GM23338 (cell line): ENCODE measurements around the gene CAST. TPM values are rescaled to one million over a fixed set of nuclear protein-coding genes. Genes with fewer than 3 reads are reported as not detected.

Experiments
- ATAC-seq: fragments of 200-7000 bp; cut with Tn5 transposase; 3 replicates; pipeline ENCODE4 v1.9.1; 2020
- DNase-seq: peaks from one replicate; pipeline ENCODE4 v3.0.0-alpha.2; 2015; ENCODE audit warnings: low spot score
- H2AFZ ChIP-seq: fragments of 200-600 bp; sonication (generic); 2 replicates; pipeline ENCODE4 v1.8.0; 2016; ENCODE audit warnings: antibody characterized with exemption, mild to moderate bottlenecking, moderate library complexity
- H3F3A ChIP-seq: fragments of 200-600 bp; sonication (generic); replicated peaks from 2 replicates; pipeline ENCODE4 v1.8.0; 2017; ENCODE audit warnings: antibody characterized with exemption, mixed run types, low read depth
- H3K27ac ChIP-seq: fragments of 200-600 bp; sonication (generic); 2 replicates; pipeline ENCODE4 v1.6.1; 2016; ENCODE audit warnings: low read depth
- H3K27me3 ChIP-seq: fragments of 200-600 bp; sonication (generic); 2 replicates; pipeline ENCODE4 v1.8.0; 2016; ENCODE audit warnings: mild to moderate bottlenecking, mixed run types, moderate library complexity; ENCODE audit not compliant: insufficient read depth
- H3K36me3 ChIP-seq: fragments of 200-600 bp; sonication (generic); 2 replicates; pipeline ENCODE4 v1.8.0; 2016; ENCODE audit warnings: mild to moderate bottlenecking; ENCODE audit not compliant: insufficient read depth
- H3K4me1 ChIP-seq: fragments of 200-600 bp; sonication (generic); 2 replicates; pipeline ENCODE4 v1.8.0; 2016; ENCODE audit warnings: mild to moderate bottlenecking, moderate library complexity; ENCODE audit not compliant: insufficient read depth
- H3K4me2 ChIP-seq: fragments of 200-600 bp; sonication (generic); 2 replicates; pipeline ENCODE4 v1.7.1; 2017; ENCODE audit warnings: mixed run types
- H3K4me3 ChIP-seq: fragments of 200-600 bp; sonication (generic); 2 replicates; pipeline ENCODE4 v1.6.1; 2016; ENCODE audit warnings: mixed run types
- H3K79me2 ChIP-seq: fragments of 200-600 bp; sonication (generic); replicated peaks from 2 replicates; pipeline ENCODE4 v1.8.0; 2017; ENCODE audit warnings: mild to moderate bottlenecking; ENCODE audit not compliant: insufficient read depth
- H3K9me2 ChIP-seq: fragments of 200-600 bp; sonication (generic); 2 replicates; pipeline ENCODE4 v1.8.0; 2017; ENCODE audit not compliant: insufficient read depth
- H4K20me1 ChIP-seq: fragments of 200-600 bp; sonication (generic); replicated peaks from 2 replicates; pipeline ENCODE4 v1.8.0; 2017; ENCODE audit warnings: mild to moderate bottlenecking; ENCODE audit not compliant: insufficient read depth
- H3K27ac Mint-ChIP-seq: 2 replicates; pipeline ENCODE4 v1.8.0; 2020; ENCODE audit warnings: inconsistent platforms, mild to moderate bottlenecking, moderate library complexity, mixed read lengths
- H3K27me3 Mint-ChIP-seq: 3 replicates; pipeline ENCODE4 v1.8.0; 2022; ENCODE audit warnings: low read depth, mild to moderate bottlenecking, moderate library complexity, mixed read lengths, inconsistent platforms; ENCODE audit not compliant: insufficient read depth, poor library complexity
- H3K36me3 Mint-ChIP-seq: 3 replicates; pipeline ENCODE4 v1.8.0; 2021; ENCODE audit warnings: low read depth, mild to moderate bottlenecking, inconsistent platforms, moderate library complexity, mixed read lengths
- H3K4me1 Mint-ChIP-seq: 3 replicates; pipeline ENCODE4 v1.8.0; 2020; ENCODE audit warnings: mild to moderate bottlenecking, inconsistent platforms, mixed read lengths
- H3K4me3 Mint-ChIP-seq: 3 replicates; pipeline ENCODE4 v1.8.0; 2021; ENCODE audit warnings: moderate library complexity, mild to moderate bottlenecking, inconsistent platforms, mixed read lengths
- H3K9me3 Mint-ChIP-seq: 3 replicates; pipeline ENCODE4 v1.8.0; 2020; ENCODE audit warnings: moderate library complexity, mild to moderate bottlenecking, inconsistent platforms, mixed read lengths
- EZH2 ChIP-seq: fragments of 200-600 bp; sonication (generic); IDR thresholded peaks from one replicate; pipeline ENCODE4 v1.8.0; 2017; ENCODE audit warnings: antibody characterized with exemption, mild to moderate bottlenecking, low read depth; ENCODE audit not compliant: unreplicated experiment
- EZH2phosphoT487 ChIP-seq: fragments of 200-600 bp; sonication (generic); IDR thresholded peaks from one replicate; pipeline ENCODE4 v1.8.1; 2018; ENCODE audit warnings: antibody characterized with exemption; ENCODE audit not compliant: unreplicated experiment
- JUNB ChIP-seq: IDR thresholded peaks from one replicate; pipeline ENCODE4 v1.6.1; 2016; ENCODE audit warnings: antibody characterized with exemption; ENCODE audit not compliant: unreplicated experiment
- NANOG ChIP-seq: IDR thresholded peaks from 2 replicates; pipeline ENCODE4 v1.6.1; 2016; ENCODE audit warnings: antibody characterized with exemption, borderline replicate concordance
- POLR2AphosphoS5 ChIP-seq: IDR thresholded peaks from 2 replicates; pipeline ENCODE4 v1.6.1; 2016; ENCODE audit warnings: antibody characterized with exemption, low read depth
- STAT1 ChIP-seq: IDR thresholded peaks from one replicate; pipeline ENCODE4 v1.6.1; 2016; ENCODE audit warnings: antibody characterized with exemption; ENCODE audit not compliant: unreplicated experiment
- ZNF114 ChIP-seq: fragments of 250-450 bp; sonication (Bioruptor Pico); IDR thresholded peaks from 2 replicates; pipeline ENCODE4 v1.5.0; 2020; ENCODE audit warnings: mild to moderate bottlenecking, moderate library complexity
- ZNF331 ChIP-seq: fragments of 250-450 bp; sonication (Bioruptor Pico); IDR thresholded peaks from 2 replicates; pipeline ENCODE4 v1.5.0; 2020; ENCODE audit warnings: low read depth, mild to moderate bottlenecking, moderate library complexity
- polyA plus RNA-seq: library from polyadenylated mRNA; unstranded; fragments of >200 nt; fragmentation: Nextera tagmentation; extraction: Ambion mirVana; gene quantifications from 2 replicates; pipeline ENCODE4 v1.2.1, GENCODE V29; 2016
- total RNA-seq: library from RNA; depleted of rRNA; stranded (reverse); fragments of >200 nt; shearing (Covaris generic); gene quantifications from 2 replicates; pipeline ENCODE4 v1.2.3, GENCODE V29; 2014
- TF ChIP-seq, protein P1 (sequence below): IDR thresholded peaks from one replicate; pipeline ENCODE4 v1.6.1; 2018; ENCODE audit warnings: antibody characterized with exemption; ENCODE audit not compliant: unreplicated experiment
- TF ChIP-seq, protein P2 (sequence below): IDR thresholded peaks from 2 replicates; pipeline ENCODE4 v1.6.1; 2016; ENCODE audit warnings: antibody characterized with exemption
- TF ChIP-seq, protein P3 (sequence below), 2 experiments: fragments of 200-600 bp in 1 of 2; sonication (generic) in 1 of 2; conservative IDR thresholded peaks; 2 replicates each; pipeline versions ENCODE4 v1.5.1 to v1.6.1; 2016 to 2017; ENCODE audit warnings: antibody characterized with exemption in 2 of 2, low read depth in 2 of 2, mild to moderate bottlenecking in 2 of 2, moderate library complexity in 1 of 2

CAST gene
- total and polyA plus RNA-seq, 2 experiments from 2014 or later = 37.9 to 57.7 TPM

DNA sequence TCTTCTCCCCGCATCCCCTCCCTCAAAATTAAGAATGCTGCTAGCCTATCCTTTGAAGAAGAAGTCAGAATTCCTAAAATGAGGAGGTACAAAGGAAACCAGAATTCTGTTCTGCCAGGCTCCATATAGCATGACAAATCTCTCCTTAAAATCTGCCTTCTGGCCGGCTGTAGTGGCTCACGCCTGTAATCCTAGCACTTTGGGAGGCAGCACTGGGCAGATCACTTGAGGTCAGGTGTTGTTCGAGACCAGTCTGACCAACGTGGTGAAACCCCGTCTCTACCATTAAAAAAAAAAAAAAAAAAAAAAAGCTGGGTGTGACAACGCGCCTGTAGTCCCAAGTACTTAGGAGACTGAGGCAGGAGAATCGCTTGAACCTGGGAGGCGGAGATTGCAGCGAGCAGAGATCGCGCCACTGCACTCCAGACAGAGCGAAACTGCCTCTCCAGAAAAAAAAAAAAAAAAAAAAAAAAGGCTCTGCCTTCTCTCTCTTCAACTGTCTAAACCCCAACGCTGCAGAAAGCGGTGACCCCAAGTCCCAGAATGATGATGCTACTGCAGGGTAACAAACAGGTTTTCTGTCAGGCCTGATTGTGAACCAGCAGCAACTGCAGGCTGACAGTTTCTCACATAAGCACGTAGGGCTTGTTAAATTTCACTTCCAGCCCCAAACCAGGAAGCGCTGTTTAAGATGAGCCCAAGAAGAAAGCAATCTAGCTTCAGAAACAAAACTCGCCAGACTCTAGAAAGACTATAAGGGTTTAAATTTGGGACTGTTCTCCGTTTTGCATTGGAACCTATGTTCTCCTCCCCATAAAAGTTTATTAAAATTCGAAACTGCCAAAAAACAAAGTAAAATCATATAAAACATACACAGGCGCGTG lies 963 bp upstream of the CAST start:
- DNase-seq (peak; percentile 32), ATAC-seq (no peak)
- Histone ChIP-seq H3K27me3 (peaks cover 50% of the 10 kb centered on the region), H3K9me2 (no peaks in the 10 kb centered on the region), H2AFZ (peak overlapping the region; percentile 92), H3K4me1 (peaks cover 8% of the 10 kb centered on the region), H3K36me3 (no peaks in the 10 kb centered on the region), H3K27ac (no peak overlapping the region), H4K20me1 (peaks cover 18% of the 10 kb centered on the region), H3F3A (peaks cover 4% of the 10 kb centered on the region; the same call in 1 of the 2 replicates), H3K4me2 (peak overlapping the region; percentile 98), H3K79me2 (no peaks in the 10 kb centered on the region; the same call in 1 of the 2 replicates), H3K4me3 (peak overlapping the region; percentile 86)
- Mint-ChIP-seq H3K27ac (peak overlapping the region; percentile 60; the same call in 1 of the 2 replicates), H3K36me3 (no peaks in the 10 kb centered on the region), H3K27me3 (peaks cover 21% of the 10 kb centered on the region), H3K9me3 (no peaks in the 10 kb centered on the region), H3K4me1 (peaks cover 15% of the 10 kb centered on the region), H3K4me3 (peak overlapping the region; percentile 94)
- TF ChIP-seq, protein P1, sequence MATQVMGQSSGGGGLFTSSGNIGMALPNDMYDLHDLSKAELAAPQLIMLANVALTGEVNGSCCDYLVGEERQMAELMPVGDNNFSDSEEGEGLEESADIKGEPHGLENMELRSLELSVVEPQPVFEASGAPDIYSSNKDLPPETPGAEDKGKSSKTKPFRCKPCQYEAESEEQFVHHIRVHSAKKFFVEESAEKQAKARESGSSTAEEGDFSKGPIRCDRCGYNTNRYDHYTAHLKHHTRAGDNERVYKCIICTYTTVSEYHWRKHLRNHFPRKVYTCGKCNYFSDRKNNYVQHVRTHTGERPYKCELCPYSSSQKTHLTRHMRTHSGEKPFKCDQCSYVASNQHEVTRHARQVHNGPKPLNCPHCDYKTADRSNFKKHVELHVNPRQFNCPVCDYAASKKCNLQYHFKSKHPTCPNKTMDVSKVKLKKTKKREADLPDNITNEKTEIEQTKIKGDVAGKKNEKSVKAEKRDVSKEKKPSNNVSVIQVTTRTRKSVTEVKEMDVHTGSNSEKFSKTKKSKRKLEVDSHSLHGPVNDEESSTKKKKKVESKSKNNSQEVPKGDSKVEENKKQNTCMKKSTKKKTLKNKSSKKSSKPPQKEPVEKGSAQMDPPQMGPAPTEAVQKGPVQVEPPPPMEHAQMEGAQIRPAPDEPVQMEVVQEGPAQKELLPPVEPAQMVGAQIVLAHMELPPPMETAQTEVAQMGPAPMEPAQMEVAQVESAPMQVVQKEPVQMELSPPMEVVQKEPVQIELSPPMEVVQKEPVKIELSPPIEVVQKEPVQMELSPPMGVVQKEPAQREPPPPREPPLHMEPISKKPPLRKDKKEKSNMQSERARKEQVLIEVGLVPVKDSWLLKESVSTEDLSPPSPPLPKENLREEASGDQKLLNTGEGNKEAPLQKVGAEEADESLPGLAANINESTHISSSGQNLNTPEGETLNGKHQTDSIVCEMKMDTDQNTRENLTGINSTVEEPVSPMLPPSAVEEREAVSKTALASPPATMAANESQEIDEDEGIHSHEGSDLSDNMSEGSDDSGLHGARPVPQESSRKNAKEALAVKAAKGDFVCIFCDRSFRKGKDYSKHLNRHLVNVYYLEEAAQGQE = no peak
- TF ChIP-seq, protein P2, sequence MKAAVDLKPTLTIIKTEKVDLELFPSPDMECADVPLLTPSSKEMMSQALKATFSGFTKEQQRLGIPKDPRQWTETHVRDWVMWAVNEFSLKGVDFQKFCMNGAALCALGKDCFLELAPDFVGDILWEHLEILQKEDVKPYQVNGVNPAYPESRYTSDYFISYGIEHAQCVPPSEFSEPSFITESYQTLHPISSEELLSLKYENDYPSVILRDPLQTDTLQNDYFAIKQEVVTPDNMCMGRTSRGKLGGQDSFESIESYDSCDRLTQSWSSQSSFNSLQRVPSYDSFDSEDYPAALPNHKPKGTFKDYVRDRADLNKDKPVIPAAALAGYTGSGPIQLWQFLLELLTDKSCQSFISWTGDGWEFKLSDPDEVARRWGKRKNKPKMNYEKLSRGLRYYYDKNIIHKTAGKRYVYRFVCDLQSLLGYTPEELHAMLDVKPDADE = no peak
- TF ChIP-seq POLR2AphosphoS5 (no peak), NANOG (no peak), EZH2 (no peak), ZNF114 (CRISPR knock-in tag) (no peak), ZNF331 (CRISPR knock-in tag) (no peak), EZH2phosphoT487 (no peak), STAT1 (no peak), JUNB (no peak)
- TF ChIP-seq, protein P3, sequence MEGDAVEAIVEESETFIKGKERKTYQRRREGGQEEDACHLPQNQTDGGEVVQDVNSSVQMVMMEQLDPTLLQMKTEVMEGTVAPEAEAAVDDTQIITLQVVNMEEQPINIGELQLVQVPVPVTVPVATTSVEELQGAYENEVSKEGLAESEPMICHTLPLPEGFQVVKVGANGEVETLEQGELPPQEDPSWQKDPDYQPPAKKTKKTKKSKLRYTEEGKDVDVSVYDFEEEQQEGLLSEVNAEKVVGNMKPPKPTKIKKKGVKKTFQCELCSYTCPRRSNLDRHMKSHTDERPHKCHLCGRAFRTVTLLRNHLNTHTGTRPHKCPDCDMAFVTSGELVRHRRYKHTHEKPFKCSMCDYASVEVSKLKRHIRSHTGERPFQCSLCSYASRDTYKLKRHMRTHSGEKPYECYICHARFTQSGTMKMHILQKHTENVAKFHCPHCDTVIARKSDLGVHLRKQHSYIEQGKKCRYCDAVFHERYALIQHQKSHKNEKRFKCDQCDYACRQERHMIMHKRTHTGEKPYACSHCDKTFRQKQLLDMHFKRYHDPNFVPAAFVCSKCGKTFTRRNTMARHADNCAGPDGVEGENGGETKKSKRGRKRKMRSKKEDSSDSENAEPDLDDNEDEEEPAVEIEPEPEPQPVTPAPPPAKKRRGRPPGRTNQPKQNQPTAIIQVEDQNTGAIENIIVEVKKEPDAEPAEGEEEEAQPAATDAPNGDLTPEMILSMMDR (conservative IDR thresholded peaks at IDR 0.05; ENCODE audit: low read depth in 2 of 2) = no peak
